AG09309 (cell line): ENCODE results near the gene CEP57L1.
"Not testable (repeated sequence)": the region's sequence is repeated elsewhere in the genome, so short reads cannot be mapped to it uniquely, and the experiment has no call there.

Source experiments
- DNase-seq: peaks from one replicate; pipeline ENCODE4 v3.0.0-alpha.2; 2010; ENCODE audit warnings: low read depth
- H3K4me3 ChIP-seq: 2 replicates; pipeline ENCODE4 v1.5.1; 2011; ENCODE audit warnings: mild to moderate bottlenecking, low read depth, low read length, moderate library complexity; ENCODE audit not compliant: control insufficient read depth
- TF ChIP-seq, protein P1 (sequence below): IDR thresholded peaks from 2 replicates; pipeline ENCODE4 v1.5.1; 2011; ENCODE audit warnings: mild to moderate bottlenecking, low read depth, low read length, inconsistent platforms; ENCODE audit not compliant: insufficient read depth, control insufficient read depth; ENCODE audit errors: missing control alignments

CEP57L1 gene

DNA sequence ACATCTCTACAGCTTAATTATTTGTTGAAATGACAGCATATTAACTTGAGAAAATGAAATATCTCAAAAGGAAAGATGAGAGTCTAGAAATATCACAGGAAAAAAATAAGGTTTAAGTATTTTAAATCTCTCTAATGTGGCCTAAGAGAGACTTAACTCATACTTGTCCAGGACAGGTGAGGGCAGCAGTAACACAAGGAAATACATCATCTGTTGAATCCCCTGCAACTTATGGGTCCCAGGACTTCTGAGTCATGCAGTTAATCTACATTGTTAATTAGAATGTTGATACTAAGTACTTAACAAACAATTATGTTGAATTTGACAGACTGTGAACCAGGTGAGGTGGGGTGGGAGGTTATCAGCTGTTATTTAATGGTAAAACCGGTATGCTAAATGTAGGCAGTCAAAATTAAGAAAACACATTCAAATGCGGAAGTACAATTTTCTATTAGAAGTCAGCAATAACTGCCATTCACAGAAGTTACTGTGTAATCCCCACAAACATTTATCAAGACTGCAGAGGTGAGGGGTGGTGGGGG is 87.9 kb downstream of the CEP57L1 start:
- no peak overlapping the region for H3K4me3 ChIP-seq
- DNase-seq: no peak
- TF ChIP-seq, protein P1, sequence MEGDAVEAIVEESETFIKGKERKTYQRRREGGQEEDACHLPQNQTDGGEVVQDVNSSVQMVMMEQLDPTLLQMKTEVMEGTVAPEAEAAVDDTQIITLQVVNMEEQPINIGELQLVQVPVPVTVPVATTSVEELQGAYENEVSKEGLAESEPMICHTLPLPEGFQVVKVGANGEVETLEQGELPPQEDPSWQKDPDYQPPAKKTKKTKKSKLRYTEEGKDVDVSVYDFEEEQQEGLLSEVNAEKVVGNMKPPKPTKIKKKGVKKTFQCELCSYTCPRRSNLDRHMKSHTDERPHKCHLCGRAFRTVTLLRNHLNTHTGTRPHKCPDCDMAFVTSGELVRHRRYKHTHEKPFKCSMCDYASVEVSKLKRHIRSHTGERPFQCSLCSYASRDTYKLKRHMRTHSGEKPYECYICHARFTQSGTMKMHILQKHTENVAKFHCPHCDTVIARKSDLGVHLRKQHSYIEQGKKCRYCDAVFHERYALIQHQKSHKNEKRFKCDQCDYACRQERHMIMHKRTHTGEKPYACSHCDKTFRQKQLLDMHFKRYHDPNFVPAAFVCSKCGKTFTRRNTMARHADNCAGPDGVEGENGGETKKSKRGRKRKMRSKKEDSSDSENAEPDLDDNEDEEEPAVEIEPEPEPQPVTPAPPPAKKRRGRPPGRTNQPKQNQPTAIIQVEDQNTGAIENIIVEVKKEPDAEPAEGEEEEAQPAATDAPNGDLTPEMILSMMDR: no peak

DNA sequence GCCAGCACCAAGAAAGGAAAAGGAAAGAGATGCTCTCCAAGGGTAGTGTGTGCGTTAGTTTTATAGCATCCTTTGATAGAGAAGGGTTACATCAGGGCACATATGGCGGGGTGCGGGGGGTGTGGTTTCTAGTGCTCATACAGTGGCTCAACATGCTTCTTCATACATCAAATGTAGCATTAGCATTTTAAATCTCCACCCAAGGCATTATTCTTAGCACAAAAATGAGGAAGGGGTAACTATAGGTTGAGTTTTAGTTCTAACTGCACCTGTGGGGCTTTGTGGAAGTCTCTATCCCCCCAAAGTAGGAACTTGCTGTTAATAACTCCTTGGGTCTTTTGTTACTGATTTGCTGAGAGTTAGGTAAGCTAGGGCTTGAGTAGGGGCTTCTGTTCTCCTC is 89.3 kb downstream of the CEP57L1 start:
- no peak overlapping the region for H3K4me3 ChIP-seq
- no peak for DNase-seq
- TF ChIP-seq, protein P1: no peak

DNA sequence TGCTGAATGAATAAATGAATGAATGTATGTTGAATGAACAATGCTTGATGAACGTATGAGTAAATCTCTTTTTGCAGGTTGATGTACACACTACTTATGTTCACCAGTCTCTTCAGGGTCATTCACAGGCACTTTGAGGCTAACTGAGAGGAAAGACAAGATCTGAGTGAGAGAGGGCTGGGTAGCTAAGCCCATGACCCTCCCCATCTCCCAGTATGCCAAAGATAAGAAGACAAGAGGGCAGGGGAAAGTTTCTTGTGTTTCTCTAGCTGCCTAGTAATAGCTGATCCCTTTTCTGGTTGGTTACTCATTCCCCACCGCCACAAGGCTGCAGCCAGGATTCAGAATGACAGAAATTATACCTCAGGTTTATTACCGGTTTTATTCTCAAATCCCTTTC is 90.7 kb downstream of the CEP57L1 start:
- no peak for DNase-seq
- no peak overlapping the region for H3K4me3 ChIP-seq
- TF ChIP-seq, protein P1: no peak

DNA sequence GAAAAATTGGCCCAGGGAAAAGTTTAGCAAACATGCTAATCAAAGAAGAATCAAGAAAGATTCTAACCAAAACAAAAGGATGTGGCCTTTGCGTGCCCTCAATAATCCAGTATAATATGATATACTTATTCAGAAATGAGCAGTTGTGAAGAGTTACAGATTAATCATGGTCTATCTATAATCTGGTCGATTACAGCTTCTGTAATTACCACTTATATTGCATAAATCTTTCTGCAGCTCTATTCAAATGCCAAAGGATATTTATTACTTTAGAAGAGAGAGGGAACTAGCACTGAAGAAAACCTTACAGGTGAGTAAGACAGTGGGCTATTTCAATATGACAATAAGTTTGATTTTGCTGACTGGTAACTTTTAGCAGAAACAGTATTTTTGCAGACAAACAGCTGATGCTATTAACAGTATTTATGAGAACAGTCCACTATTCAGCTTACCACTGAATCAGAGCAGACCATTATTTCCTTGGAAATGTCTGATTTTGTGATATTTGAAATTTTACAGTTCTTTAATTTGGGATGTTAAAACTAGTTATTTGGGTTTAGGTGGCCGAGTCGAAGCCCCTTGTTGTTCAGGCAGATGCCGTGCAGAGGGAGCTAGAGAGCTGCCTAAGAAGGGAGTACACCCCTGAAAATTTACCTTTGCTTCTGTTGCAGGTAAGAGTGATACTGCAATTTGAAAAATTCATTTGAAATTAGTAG is 92.2 kb downstream of the CEP57L1 start:
- TF ChIP-seq, protein P1: peak; percentile 92
- DNase-seq: peak; percentile 1
- no peak overlapping the region for H3K4me3 ChIP-seq

DNA sequence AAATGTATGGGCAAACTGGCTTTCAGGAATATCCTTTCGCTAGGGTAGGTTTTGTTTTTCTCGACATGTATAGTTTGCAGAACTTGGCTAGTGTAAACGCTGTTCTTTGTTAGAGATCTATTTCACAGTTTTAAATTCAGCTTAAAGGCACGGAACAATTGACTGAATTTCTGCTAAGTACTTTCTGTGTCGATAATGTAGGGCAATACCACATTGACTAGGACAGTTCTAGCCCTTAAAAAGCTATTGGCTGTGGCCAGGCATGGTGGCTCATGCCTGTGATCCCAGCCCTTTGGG is 92.8 kb downstream of the CEP57L1 start:
- TF ChIP-seq, protein P1: no peak
- no peak overlapping the region for H3K4me3 ChIP-seq
- no peak for DNase-seq

DNA sequence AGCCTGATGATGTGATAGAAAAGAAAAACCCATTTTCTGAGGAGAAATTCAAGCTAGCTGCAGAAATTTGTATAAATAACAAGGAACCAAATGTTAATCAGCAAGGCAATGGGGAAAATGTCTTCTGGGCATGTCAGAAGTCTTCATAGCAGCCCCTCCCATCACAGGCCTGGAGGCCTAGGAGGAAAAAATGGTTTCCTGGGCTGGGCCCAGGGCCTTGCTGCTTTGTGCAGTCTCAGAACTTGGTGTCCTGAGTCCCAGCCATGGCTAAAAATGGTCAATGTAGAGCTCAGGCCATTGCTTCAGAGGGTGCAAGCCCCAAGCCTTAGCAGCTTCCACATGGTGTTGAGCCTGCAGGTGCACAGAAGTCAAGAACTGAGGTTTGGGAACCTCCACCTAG is 96.1 kb downstream of the CEP57L1 start:
- H3K4me3 ChIP-seq, DNase-seq: not testable (repeated sequence)

DNA sequence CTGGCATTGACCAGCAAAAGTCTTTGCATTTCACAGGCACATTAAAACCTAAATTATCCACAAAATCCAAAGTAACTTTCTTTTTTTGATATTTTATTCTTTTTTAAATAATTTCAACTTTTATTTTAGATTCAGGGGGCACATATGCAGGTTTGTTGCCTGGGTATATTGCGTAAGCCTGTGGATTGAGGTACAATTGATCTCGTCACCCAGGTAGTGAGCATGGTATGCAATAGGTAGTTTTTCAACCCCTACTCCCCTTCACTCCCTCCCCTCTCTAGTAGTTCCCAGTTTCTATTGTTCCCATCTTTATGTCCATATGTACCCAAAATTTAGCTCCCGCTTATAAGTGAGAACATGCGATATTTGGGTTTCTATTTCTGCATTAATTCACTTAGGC is 97.6 kb downstream of the CEP57L1 start:
- TF ChIP-seq, protein P1: no peak
- no peak overlapping the region for H3K4me3 ChIP-seq
- DNase-seq: no peak
